ENCODE results near the gene ADAMTS16. TPM values are rescaled to one million over a fixed set of nuclear protein-coding genes. Genes with fewer than 3 reads are reported as not detected.

Gene ADAMTS16
- total RNA-seq, 1 experiment from 2014 or later: 0.28 TPM

DNA sequence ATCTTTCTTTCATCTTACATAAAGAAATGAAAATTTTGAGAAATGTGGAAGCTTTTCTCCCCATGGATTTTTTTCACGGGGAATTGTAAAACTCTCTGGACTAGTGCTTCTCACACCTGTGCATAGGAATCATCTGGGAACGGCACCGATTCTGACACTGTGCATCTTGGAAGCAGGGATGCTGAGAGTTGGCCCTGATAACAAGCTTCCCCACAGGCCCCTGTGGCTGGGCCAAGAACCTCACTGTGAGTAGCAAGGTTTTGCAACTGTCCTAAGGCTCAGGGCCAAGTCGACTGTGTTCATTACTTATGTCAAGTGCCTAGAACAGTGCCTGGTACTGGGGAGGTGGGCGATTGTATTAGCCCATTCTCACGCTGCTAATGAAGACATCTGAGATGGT is 174.5 kb downstream of the ADAMTS16 start:
- Histone ChIP-seq H3K27me3 (replicated peaks; ENCODE audit: insufficient read depth, low read depth, low read length, poor library complexity) (no peaks in the 10 kb centered on the region), H3K27ac (ENCODE audit: low read depth, low read length, poor library complexity, severe bottlenecking) (no peak overlapping the region), H3K4me1 (ENCODE audit: insufficient read depth, low read length, poor library complexity, severe bottlenecking) (no peaks in the 10 kb centered on the region), H3K36me3 (ENCODE audit: insufficient read depth, low read length, poor library complexity, severe bottlenecking) (no peaks in the 10 kb centered on the region), H3K9me3 (ENCODE audit: low read depth, low read length, poor library complexity, severe bottlenecking) (no peaks in the 10 kb centered on the region), H3K4me3 (ENCODE audit: low read depth, low read length, poor library complexity, severe bottlenecking) (no peak overlapping the region)
- intact Hi-C loops (cut with micrococcal nuclease; ENCODE audit: unreplicated experiment): no loop called here
- CTCF ChIA-PET: no interaction called here
- no peak for TF ChIP-seq EZH2 (IDR thresholded peaks at IDR 0.05; ENCODE audit: borderline replicate concordance, low read depth, low read length, poor library complexity, severe bottlenecking)
- TF ChIP-seq, protein P1, sequence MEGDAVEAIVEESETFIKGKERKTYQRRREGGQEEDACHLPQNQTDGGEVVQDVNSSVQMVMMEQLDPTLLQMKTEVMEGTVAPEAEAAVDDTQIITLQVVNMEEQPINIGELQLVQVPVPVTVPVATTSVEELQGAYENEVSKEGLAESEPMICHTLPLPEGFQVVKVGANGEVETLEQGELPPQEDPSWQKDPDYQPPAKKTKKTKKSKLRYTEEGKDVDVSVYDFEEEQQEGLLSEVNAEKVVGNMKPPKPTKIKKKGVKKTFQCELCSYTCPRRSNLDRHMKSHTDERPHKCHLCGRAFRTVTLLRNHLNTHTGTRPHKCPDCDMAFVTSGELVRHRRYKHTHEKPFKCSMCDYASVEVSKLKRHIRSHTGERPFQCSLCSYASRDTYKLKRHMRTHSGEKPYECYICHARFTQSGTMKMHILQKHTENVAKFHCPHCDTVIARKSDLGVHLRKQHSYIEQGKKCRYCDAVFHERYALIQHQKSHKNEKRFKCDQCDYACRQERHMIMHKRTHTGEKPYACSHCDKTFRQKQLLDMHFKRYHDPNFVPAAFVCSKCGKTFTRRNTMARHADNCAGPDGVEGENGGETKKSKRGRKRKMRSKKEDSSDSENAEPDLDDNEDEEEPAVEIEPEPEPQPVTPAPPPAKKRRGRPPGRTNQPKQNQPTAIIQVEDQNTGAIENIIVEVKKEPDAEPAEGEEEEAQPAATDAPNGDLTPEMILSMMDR (conservative IDR thresholded peaks at IDR 0.05; ENCODE audit: low read depth, low read length): no peak
- POLR2A ChIA-PET (ENCODE audit: low non-redundant PET): interaction anchor here (0.6 kb wide), 1 partner anchor 123 kb away, joined by 4 read pairs; no protein-coding TSS in a partner anchor
- DNase-seq (ENCODE audit: low spot score): no peak
- no TSS peak for BruUV-seq (replicated peaks)

DNA sequence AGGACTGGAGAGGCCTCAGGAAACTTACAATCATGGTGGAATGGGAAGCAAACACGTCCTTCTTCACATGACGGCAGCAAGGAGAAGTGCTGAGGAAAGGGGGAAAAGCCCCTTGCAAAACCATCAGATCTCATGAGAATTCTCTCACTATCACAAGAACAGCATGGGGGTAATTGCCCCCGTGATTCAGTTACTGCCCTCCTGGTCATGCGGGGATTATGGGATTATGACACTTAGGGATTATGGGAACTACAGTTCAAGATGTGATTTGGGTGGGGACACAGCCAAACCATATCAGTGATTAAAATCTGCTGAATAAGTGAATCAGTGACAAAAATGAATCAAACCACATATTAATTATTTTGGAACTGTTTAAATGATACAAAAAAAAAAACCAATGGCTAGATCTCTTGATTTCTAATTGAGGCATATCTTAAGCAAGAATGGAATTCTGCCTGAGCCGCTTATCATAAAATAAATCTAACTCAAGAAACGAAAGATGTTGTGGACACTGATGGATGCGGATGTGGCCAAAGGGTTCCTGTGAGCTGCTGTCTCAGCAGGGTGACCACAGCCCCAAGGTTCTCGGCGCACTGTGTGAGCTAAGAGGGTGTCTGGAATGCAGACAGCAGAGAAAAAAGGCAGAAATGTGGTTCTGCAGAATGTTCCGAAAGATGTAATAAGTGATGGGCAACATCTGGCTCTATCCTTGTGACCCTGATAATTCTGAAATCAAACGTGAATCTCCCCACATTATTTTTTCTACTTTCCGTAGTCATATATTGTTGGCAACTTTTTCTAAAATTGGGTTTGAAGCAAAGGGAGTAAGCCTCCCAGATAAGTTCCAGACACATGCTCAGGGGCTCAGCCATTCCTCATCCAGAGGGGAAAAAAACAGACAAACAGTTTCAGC is 175.2 kb downstream of the ADAMTS16 start:
- intact Hi-C loops (cut with micrococcal nuclease; ENCODE audit: unreplicated experiment): no loop called here
- ChIA-PET POLR2A (ENCODE audit: low non-redundant PET) (no interaction called here), CTCF (no interaction called here)
- Histone ChIP-seq H3K27ac (ENCODE audit: low read depth, low read length, poor library complexity, severe bottlenecking) (no peak overlapping the region), H3K9me3 (ENCODE audit: low read depth, low read length, poor library complexity, severe bottlenecking) (no peaks in the 10 kb centered on the region), H3K4me1 (ENCODE audit: insufficient read depth, low read length, poor library complexity, severe bottlenecking) (no peaks in the 10 kb centered on the region), H3K36me3 (ENCODE audit: insufficient read depth, low read length, poor library complexity, severe bottlenecking) (no peaks in the 10 kb centered on the region), H3K4me3 (ENCODE audit: low read depth, low read length, poor library complexity, severe bottlenecking) (no peak overlapping the region), H3K27me3 (replicated peaks; ENCODE audit: insufficient read depth, low read depth, low read length, poor library complexity) (no peaks in the 10 kb centered on the region)
- BruUV-seq (replicated peaks): no TSS peak
- DNase-seq (ENCODE audit: low spot score): no peak
- no peak for TF ChIP-seq EZH2 (IDR thresholded peaks at IDR 0.05; ENCODE audit: borderline replicate concordance, low read depth, low read length, poor library complexity, severe bottlenecking)
- TF ChIP-seq, protein P1 (conservative IDR thresholded peaks at IDR 0.05; ENCODE audit: low read depth, low read length): no peak

DNA sequence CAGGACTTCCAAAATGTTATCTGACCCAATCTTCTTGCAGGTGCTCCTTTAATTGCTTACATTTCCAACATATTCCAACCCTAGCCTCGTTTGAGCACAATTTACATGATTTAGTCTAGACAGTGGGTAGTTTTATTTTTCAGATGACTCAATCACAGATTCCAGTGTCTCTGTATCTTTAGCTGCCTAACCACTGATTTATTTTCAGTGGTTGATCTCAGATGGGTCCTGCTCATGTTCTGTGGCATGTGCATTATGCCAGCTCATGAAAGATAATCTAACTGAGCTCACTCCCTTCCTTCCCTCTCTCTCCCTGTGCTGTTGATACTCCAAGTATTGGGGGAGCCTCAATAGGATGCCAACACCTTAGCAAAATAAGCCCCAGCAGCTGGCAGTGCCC is 176.2 kb downstream of the ADAMTS16 start:
- intact Hi-C loops (cut with micrococcal nuclease; ENCODE audit: unreplicated experiment): no loop called here
- no peak for DNase-seq (ENCODE audit: low spot score)

More for the DNA sequence above, 176.2 kb downstream of the ADAMTS16 start:
- H3K4me3 ChIP-seq (ENCODE audit: low read depth, low read length, poor library complexity, severe bottlenecking): no peak overlapping the region
- no peaks in the 10 kb centered on the region for H3K27me3 ChIP-seq (replicated peaks; ENCODE audit: insufficient read depth, low read depth, low read length, poor library complexity)
- H3K36me3 ChIP-seq (ENCODE audit: insufficient read depth, low read length, poor library complexity, severe bottlenecking): no peaks in the 10 kb centered on the region
- H3K9me3 ChIP-seq (ENCODE audit: low read depth, low read length, poor library complexity, severe bottlenecking): no peaks in the 10 kb centered on the region
- ChIA-PET POLR2A (ENCODE audit: low non-redundant PET) (no interaction called here), CTCF (no interaction called here)
- no TSS peak for BruUV-seq (replicated peaks)
- TF ChIP-seq, protein P1 (conservative IDR thresholded peaks at IDR 0.05; ENCODE audit: low read depth, low read length): no peak
- TF ChIP-seq EZH2 (IDR thresholded peaks at IDR 0.05; ENCODE audit: borderline replicate concordance, low read depth, low read length, poor library complexity, severe bottlenecking): no peak
- no peaks in the 10 kb centered on the region for H3K4me1 ChIP-seq (ENCODE audit: insufficient read depth, low read length, poor library complexity, severe bottlenecking)
- H3K27ac ChIP-seq (ENCODE audit: low read depth, low read length, poor library complexity, severe bottlenecking): no peak overlapping the region
